HG03520 (cell line): ENCODE results near the gene CPNE6.

Experiments used
- ATAC-seq: cut with Tn5 transposase; IDR thresholded peaks from one replicate; pipeline ENCODE4 v1.9.1; 2021; ENCODE audit warnings: mild to moderate bottlenecking, moderate library complexity; ENCODE audit not compliant: unreplicated experiment

Gene CPNE6

DNA sequence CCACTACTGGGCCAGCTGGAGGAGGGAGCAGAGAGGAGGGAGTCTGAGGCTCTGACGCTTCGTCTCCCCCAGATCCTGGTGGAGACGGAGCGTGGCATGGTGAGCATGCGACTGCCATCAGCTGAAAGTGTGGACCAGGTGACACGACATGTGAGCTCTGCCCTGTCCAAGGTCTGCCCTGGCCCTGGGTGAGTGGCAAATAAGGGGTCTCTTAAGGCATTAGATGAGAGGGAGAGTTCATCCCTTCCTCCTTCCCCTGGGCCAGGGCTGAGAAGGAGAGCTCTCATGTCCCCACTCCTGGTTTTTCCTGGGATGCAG lies 17.1 kb upstream of the CPNE6 start:
- ATAC-seq = no peak

DNA sequence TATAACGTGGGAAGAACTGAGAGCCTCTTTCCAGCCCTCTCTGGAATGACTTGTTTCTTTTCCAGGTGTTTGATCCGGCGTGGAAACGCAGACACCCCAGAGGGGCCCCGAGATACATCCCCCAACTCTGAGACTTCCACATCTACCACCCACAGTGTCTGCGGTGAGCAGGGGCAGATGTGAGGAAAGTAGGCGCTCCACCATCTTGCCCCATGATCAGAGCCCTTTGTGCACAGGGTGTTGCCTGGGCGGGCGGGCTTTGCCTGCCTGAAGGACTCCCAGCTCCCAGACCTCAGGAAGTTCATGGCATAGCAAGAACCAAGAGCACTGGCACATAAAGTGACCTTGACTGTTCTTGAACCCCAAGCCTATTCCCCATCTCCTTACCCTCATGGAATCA lies 16.7 kb upstream of the CPNE6 start:
- no peak for ATAC-seq

DNA sequence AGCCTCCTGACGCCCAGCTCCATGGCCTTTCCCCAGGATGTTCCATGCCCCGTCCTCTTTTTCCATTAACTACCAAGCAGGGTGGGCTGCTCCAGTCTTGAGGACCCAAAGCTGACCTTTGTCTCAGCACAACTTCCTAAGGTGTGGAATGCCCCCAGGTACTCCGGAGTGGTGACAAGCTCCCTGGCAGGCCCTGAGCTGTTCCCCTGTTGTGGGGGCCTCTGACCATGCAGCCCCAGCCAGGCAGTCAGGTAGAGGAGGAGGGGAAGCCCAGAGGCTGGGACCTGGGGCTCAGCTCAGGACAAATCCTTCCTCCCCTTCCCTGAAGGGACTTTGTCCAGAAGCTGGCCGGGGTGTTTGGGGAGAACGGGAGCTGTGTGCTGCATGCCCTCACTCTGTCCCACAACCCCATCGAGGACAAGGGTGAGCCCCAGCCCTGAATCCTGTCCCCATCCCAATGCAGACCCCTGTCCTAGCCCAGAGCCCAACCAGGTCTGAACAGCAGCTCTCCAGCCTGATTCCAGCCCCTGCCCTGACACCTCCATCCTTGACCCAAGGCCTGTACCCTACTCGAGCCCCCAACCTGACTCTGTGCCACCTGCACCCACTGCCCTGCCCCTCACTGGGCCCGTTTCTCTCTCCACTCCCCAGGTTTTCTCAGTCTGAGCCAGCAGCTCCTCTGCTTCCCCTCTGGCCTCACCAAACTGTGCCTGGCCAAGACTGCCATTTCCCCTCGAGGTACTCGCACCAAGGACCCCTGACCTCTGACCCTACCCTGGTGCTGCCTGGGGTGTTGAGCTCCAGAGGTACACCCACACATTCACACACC lies 15.2 kb upstream of the CPNE6 start:
- ATAC-seq = no peak

DNA sequence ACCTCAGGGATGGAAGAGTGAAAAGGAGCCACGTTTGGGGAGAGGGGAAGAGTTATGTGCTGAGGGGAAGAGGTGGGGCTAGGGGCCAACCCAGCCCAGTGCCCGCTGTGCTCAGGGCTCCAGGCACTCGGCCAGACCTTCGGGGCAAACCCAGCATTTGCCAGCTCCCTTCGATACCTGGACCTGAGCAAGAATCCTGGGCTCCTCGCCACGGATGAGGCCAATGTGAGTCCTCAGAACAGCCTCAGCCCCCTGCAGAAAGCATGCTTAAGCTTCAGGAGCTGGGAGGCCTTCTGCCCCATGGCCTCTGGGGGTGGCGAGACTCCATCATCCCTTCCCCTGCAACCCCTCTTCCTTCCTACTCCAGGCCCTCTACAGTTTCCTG lies 14.6 kb upstream of the CPNE6 start:
- no peak for ATAC-seq

DNA sequence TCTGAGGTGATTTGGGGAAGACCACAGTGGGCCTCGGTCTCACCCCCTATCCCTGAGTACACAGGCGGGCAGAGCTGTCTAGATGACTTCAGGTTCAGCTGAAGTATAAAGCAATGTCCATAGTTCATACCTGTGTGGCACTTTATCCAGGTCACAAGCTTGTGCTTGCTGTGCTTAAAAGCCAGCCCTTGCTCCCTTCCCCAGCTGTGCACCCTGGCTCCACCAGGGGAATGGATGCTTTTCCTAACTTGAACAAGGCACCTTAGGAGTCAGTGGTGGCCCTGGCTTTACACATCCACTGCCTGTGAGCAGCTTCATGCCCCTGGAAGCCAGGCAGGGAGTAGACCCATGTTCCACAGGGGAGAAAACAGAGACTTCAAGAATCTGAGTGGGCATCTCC lies 14.1 kb upstream of the CPNE6 start:
- ATAC-seq = no peak

DNA sequence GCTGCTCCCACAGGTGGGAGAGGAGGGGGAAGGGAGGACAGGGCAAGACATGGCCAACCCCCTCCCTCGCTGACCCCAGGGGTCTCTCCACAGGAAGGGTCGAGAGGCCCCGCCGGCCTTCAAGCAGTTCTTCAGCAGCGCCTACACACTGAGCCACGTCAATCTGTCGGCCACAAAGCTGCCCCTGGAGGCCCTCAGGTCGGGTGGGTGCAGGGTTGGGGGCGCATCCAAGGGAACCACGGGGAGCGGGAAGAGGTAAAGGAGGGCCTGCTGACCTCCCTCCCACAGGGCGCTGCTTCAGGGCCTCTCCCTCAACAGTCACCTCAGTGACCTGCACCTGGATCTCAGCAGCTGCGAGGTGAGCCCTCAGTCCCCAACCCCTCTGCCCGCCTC lies 13.5 kb upstream of the CPNE6 start:
- no peak for ATAC-seq

DNA sequence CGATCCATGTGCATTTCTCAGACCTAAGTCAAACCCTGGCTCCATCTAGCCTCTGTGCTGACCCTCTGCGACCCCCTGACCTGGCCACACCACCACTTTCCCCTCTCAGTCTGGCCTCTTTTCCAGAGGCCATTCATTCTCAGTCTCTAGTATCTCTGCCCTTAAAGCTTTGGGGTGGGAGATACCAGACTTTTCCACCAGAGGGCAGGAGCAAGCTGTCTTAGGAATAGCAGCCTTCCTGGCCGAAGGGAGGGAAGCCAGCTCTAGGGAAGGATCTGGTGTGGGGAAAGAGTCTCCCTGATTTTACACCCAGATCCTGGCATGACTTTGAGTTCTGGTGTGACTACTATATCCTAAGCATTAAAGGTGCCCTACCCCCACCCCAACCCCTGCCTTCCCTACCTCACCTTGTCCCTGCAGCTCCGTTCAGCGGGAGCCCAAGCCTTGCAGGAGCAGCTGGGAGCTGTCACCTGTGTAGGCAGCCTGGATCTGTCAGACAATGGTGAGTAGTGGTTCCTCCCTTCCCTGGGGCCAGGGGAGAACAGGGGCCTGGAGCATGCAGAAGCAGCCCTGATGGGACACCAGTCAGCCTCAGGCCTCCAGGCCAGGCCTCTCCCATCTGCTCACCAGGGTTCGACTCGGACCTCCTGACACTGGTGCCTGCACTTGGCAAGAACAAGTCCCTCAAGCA lies 13.0 kb upstream of the CPNE6 start:
- no peak for ATAC-seq

DNA sequence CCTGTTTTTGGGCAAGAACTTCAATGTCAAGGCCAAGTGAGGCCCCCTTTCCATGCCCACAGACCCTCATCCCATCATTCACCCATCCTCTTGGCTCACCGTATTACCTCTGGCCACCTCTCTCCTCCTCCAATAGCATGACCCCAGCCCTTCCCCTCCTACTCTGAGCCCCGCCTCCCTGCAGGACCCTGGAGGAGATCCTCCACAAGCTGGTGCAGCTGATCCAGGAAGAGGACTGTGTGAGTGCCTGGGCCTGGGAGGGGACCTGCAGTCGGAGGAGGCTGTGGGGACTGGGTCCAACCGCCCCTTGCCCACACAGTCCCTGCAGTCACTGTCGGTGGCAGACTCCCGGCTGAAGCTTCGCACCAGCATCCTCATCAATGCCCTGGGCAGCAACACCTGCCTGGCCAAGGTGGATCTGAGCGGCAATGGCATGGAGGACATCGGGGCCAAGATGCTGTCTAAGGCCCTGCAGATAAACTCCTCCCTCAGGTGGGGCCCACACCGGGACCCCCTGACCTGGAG lies 12.3 kb upstream of the CPNE6 start:
- ATAC-seq = no peak

DNA sequence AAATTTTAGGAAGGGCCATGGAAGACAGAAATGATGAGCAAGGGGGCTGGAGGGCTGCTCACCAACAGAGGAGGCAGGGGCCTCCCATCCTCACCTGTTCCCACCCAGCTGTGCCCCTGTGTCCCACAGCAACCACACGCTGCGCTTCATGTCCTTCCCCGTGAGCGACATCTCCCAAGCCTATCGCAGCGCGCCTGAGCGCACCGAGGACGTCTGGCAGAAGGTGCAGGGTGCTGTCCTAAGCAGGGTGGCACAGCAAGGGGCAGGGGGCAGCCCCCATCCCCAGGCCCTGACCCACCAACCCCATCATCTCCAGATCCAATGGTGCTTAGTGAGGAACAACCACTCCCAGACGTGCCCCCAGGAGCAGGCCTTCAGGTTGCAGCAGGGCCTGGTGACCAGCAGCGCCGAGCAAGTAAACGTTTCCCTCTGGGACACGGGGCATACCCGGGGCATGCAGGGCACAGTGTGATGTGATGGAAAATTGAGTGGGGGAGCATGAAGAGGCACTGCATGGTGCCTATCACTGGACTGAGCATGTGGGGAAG lies 11.4 kb upstream of the CPNE6 start:
- ATAC-seq = no peak

DNA sequence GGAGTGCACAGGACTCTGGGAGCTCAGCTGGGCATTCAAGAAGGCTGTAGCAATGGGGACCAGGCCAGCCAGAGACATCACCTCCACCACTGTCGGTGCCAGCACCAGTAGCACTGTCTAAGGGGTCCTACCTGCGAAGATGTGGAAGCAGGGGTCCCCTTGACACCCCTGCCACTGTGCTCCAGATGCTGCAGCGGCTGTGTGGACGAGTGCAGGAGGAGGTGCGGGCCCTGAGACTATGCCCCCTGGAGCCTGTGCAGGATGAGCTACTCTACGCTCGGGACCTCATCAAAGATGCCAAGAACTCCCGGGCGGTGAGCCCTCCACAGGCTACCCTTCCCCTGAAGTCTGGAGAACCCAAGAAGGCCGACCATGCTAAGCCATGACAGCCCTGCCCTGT lies 10.9 kb upstream of the CPNE6 start:
- no peak for ATAC-seq

DNA sequence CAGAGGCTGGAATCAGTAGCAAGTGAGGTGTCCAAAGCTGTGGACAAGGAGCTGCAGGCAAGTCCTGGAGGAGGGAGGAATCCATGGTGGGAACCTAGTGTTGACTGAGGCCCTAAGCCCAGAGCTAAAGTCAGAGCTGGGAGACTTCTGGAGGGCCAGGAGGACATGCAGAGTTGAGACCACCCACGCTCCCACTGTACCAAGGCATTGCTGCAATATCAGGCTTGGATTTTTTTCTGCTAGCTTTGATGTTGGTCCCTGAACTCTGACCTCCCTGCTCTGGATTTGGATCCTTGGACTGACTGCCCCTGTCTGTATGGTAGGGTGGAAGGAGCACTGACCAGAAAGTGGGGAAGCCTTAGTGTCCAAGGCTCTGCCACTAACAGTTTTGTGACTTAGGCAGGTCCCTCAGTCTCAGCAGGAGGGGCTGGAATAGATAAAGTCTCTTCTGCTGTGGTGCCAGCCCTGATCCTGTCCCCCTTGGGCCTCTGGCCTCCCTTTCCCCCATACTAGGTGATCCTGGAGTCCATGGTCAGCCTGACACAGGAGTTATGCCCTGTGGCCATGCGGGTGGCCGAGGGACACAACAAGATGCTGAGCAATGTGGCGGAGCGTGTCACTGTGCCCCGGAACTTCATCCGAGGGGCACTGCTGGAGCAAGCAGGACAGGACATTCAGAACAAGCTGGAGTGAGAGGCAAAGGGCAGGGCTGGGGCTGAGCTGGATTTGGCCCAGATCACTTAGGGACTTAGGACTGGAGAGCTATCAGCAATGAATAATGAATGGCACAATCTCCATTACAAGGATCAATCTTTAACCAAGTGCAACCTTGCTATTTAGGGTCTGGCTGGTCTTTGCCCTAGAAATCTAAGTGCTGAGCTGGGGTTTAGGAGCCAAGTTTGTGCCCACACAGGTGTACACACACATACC lies 10.1 kb upstream of the CPNE6 start:
- ATAC-seq = no peak

DNA sequence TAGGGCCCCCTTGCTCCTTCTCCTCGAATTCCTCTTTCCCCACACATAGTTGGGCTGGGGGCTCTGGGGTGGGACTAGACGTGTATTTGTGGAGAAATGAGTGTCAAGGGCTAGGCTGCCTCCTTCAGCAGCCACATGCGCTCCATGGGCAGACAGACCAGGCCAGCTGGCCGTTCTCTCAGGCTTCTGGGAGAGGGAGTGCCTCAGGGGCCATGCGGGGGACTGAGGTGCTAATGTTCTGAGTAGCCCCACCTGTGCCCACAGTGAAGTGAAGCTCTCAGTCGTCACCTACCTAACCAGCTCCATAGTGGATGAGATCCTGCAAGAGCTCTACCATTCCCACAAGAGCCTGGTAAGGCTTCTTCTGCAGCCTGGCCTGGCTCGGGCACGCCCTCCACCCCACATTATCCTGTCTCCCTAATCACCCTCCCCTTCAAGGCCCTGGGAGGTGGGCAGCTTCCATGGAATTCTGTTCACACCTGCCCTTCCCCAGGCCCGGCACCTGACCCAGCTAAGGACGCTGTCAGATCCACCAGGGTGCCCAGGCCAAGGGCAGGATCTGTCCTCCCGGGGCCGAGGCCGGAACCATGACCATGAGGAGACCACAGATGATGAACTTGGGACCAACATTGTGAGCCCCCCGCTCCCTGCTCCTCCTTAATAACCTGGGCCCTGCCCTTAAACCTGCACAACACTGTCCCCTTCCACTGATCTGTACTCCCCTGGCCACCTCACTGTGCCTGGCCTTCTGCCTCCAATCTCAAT lies 9.0 kb upstream of the CPNE6 start:
- no peak for ATAC-seq

DNA sequence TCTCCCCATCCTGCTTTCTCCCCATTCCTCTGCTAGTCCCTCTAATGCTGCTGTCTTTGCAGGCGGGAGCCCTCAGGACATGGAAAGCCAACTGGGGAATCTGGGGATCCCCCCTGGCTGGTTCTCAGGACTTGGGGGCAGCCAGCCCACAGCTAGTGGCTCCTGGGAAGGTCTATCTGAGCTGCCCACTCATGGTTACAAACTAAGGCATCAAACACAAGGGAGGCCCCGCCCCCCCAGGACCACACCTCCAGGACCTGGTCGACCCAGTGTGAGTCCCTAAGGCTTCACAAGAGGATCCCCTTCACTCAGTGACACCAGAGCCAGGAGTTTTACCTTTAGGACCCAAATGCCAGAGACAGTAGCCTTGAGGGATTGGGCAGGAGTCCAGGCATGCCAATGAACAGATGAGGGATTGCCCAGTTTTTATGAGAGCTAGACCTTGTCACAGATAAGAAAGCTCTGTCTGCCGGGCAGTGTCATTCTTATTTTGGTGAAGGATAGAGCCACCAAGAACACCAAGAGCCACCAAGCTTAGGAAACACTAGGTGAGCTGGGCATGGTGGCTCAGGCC lies 8.0 kb upstream of the CPNE6 start:
- no peak for ATAC-seq

DNA sequence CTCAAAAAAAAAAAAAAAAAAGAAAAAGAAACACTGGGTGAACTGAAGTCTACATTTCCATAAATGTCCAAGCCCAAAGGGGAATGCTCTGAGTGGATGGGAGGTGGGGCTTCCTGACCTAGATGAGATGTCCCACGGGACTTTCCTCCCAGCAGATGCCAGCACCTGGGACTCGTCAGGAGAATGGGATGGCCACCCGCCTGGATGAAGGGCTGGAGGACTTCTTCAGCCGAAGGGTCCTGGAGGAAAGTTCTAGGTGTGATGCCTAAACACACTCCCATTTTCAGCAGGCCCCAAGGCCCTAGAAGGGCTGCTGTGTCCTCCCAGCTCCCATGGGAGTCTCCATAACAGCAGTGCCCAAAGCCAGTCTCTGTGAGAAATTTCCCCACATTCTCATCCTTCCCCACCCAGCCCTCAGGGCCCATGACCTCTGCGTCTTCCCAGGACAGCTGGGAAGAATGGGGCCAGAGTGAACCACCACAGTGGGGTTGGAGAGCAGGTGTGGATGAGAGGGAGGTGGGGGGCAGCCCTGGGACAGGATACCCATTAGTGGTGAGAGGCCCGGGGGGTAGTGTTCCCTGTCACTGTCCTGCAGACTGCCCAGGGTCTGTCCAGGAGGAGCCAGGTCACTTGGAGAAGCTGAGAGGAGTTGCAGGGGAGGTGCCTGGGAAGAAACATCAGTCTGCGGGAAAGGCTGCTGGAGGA lies 7.1 kb upstream of the CPNE6 start:
- no peak for ATAC-seq

DNA sequence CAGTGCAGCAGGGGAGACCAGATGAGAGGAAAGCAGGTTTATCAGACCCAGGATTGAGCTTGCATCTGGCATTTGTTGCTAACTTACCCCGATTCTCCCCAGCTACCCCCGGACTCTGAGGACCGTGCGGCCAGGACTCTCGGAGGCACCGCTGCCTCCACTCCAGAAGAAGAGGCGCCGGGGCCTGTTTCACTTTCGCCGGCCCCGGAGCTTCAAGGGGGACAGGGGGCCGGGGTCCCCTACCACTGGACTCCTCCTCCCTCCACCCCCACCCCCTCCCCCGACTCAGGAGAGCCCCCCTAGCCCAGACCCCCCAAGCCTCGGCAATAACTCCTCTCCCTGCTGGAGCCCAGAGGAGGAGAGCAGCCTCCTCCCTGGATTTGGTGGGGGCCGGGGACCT lies 6.5 kb upstream of the CPNE6 start:
- ATAC-seq = no peak

DNA sequence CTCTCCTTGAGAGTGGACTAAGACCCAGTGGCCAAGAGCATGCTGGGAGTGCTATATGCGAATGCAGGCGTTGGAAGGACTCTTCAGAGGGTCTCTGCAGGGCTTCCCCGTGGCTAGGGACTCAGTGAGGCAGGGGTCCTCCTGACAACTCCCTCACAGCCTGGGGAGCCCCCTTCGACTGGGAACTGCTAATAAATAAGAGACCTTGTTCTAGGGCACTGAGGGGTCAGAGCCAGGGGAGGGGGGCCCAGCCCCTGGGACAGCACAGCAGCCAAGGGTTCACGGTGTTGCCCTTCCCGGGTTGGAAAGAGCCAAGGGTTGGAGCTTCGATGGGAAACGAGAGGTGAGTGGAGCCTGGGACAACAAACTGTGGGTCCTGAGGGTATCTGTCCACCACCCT lies 6.0 kb upstream of the CPNE6 start:
- ATAC-seq = no peak

DNA sequence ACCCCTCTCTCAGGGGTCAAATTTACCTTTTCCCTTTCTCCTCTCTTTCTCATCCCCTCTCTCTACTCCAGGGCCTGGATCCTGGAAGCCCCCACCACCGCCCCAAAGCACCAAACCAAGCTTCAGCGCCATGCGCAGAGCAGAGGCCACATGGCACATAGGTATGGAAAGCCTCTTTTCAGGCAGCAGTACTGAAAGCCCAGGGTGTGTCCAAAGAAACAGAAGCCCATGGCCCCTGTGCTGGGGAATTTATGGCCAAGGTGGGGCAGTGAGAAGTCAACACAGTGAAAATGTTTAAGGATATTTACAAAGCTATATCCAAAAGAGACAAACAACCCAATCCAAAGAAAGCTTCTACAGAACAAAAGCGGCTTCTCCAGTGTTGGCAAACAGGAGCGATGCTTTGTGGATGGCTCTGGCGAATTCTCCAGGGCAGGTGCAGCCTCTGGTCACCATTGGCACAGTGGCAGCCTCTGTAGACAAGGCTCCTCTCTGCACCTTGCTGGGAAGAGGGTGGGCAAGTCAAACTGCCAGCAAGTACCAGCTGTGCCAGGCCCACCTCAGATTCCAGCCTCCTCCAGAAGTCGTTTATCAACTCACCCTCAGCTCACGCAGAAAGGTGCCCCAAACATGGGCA lies 4.7 kb upstream of the CPNE6 start:
- no peak for ATAC-seq

DNA sequence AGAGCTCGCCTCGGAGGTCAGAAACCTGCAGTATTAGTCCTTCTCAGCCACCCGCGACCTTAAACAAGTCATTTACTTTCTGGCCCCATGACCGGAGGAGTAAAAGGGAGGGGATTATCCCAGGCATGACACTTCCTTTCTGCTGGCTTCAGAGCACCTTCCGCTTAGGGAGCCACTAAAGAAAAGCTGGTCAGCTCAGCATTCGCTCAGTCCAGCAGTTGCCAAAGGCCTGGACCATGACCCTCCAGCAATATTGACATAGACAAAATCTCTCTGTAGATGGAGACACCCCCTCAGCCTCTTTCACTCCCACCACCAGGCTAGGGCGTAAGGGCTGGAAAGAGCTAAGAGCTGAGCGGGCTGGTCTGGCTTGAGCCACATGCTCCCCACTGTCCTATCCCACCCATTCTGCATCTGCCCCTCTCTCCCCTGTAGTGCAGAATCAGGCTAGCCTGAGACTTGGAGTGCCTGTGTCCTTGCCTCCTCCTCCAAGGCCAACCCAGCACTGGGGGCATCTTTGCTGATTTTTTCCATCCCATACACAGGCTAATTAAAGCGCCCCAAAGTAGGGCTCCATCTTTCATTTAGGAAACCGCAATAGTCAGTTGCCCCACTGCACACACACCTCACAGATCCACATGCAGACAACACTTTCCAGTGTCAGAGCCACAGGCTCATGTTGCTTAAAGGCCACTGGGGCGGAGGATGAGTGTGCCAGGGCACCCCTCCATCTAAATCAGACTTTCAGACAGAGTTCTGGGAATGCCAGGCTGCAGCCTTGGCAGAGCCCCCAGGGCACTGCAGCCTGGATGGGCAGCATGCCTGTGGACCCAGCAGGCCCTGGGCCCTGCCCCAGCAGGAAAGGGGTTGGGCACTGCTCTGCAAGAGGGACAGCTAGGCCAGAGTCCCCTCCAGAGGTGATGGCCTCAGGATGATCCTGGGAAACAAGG lies 4.0 kb upstream of the CPNE6 start:
- ATAC-seq = no peak
